DMS114 treated with DMSO at 0.1 percent for 48 hours (cell line): Measurements from ENCODE around the gene LSP1.

Experiments
- DNase-seq: peaks from one replicate; lab custom pipeline; 2025; ENCODE audit not compliant: unreplicated experiment; lab: John Stamatoyannopoulos, UW

The LSP1 gene

DNA sequence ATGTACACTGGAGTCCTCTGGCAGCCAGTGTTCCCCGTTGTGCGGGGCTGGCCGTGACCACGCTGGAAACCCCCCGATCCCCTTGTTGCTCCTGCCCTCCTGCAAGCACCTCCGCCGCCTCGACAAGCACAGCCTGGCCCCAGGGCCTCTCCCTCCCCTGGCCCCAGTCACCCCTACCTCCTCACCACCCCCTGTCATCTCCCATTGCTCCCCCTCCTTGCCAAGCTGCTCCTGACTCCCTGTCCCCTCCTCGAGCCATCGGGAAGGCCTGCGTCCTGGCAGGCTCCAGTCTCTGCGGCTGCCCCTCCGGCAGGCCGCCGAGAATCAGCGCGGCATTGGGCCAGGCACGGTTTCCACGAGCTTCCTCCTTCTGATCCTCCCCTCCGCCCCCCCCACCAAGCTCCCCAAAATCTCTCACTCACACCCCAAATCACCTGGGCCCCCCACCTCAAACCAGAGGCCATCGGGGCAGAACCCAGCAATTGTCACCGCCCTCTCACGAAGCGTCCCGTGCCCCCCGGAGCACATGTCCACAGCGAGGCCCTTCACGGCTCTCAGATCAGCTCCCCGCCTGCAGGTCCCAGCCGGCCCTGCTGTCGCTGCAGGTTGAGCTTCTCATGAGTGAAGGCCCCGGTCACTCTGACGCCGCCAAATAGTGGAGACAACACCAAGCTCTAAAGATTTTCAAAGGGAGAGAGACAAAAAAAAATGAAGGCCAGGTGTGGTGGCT, 5.7 kb upstream of the LSP1 start:
- DNase-seq, result no peak

DNA sequence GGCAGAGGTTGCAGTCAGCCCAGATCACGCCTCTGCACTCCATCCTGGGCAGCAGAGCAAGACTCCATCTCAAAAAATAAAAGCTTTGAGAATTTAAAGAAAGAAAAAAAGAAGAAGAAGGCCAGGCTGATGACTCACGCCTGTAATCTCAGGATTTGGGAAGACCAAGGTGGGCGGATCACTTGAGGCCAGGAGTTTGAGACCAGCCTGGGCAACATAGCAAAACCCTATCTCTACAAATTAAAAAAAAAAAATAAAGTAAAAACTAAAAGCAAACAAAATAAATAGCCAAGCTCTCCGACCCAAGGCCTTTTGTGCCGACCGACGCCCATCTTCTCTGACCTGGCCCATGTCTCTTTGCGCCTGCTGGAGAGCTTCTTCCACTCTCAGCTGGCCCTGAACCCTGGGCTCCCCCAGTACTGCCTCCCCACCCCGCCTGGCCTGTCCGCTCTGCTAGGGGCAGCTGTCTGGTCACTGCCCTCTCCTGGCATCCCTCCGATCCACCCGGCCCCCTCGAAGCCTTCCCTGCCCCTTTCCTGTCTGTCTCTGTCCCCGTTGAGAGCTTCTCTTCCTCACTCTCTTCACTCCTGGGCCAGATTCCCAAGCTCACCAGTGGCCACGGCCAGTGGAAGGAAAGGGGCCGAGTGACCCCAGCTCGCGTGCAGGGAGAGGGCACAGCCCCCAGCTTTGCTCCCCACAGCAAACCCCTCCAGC, 4.8 kb upstream of the LSP1 start:
- DNase-seq, result no peak

GRCh38 chr11:1848640-1849430, 4.0 kb upstream of the LSP1 start:
- DNase-seq, result no peak

DNA sequence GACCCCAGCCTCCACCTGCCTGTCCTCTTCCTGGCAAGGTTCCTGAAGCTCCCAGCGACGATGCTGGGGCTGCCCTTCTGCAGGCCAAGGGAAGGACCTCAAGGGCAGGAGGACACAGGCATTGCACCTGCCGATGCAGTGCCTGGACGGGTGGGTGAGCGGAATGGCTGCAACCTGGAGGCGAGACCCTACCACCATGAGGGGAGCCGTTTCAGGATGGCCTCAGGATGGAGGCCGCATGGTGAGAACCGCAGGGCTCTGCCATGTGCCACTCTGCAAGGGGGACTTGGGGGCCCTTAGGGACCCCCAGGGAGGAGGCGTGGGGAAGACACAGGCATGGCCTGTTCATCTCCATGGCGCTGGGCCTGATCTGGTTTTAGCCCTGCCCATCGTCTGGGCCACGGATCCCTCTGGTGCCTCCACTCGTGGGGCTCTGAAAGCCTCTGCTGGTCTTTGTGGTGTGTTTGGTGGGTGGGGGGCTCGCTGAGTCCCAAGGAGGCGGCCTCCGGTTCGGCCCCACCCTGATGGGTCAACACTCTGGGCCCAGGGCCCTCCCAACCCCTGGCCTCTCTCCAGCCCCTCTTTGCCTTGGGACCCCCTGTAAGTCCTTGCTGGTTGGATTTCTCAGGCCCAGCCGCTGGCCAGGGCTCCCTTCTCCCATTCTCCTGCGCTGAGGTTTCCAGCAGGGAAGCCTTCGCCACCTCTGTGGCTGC, 1.3 kb upstream of the LSP1 start:
- DNase-seq, result no peak

DNA sequence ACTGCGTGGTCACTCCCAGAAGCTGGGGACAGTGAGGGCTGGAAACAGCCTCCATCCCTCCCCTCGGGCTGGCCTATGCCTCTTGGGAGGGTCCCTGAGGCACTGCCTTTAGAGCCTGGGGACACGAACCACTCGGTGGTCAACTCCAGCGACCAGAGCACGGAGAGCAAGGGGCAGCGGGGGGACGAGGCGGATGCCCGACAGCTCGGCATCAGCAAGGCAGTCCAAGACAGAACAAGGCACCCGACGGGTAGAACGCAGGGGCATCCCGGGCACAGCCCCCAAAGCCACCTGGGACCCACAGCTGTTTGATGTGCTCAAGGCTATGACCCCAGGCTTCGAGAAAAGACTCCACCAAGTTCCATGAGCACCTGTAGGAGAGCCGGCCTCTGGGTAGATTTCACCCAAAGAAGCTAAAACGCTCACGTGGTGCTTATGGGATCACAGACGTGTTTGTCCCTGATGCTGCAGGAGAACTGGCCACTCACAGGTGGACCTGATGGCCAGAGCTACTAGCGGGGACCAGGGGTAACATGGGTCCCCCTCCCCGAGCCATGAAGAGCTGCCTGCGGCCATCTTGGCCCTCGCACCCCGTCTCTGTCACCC, 510 bp upstream of the LSP1 start:
- DNase-seq, result no peak

DNA sequence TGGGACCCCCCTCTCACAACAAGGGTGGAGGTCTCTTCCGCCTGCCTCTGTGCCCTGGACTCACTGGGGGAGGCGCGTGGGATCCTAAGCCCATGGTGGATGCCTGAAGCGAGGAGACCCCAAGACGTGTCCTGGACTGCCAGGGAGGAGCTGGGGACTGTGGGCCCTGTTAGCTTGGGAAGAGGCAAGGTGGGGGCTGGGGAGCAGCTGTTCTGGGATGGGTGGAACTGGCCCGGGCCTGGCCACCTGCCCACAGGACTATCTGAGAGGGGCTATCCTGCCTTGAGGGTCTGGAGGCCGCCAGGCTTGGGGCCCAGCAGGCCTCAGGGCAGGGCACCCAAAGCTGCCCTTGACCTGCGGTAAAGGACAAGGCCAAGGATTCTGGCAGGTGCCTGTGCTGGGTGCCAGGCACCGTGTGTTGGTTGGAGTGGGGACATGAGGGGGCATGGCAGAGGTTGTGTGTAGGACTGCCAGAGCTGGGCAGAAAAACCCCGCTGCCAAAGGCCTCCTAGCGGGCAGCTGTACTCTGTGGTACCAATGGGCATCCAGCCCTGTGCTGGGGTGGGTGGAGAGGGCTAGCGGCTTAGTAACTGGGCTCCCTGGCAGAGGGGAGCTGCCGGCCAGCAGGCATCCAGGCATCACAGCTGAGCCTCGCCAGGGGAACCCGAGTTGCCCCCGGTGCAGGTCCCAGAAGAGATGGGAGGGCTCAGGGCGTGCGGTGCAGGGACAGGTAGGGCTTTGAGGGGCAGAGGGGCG, 670 bp downstream of the LSP1 start:
- DNase-seq, result no peak

DNA sequence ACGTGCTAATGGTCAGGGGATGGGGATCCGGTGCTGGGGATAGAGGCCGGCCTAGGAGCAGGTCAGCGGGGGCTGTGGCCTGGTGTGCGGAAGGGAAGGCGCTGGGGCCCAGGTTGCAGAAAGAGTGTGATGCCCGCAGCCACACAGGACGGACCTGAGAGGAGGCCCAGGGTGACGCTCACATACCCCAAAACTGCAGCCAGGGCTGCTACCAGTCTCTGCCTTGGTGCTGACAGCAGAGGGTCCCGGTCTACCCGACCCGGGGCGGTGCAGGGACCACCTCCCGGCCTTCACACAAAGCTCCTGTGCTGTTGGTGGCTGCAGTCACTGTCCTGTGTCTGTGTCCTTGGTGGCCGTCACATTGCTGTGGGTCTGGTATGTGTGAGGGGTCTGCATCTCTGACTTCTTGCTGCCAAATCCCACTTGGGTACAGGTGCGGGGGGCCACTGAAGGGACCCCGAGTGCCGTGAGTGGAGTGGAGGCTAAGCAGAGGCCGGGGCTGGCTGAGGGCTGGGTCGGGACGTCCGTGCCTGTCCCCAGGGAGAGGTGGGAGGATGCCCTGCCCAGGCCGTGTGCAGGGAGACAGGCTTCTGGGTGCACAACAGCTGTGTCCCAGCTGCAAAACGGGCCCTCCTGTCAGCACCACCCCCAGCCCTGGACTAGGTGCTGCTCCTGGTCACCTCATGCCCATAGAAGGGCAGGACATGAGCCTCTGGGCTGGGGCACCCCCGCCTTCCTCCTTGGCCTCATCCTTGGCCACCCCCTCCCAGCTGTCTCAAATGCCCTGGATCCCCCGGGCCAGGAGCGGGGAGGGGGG, 1.5 kb downstream of the LSP1 start:
- no peak for DNase-seq

DNA sequence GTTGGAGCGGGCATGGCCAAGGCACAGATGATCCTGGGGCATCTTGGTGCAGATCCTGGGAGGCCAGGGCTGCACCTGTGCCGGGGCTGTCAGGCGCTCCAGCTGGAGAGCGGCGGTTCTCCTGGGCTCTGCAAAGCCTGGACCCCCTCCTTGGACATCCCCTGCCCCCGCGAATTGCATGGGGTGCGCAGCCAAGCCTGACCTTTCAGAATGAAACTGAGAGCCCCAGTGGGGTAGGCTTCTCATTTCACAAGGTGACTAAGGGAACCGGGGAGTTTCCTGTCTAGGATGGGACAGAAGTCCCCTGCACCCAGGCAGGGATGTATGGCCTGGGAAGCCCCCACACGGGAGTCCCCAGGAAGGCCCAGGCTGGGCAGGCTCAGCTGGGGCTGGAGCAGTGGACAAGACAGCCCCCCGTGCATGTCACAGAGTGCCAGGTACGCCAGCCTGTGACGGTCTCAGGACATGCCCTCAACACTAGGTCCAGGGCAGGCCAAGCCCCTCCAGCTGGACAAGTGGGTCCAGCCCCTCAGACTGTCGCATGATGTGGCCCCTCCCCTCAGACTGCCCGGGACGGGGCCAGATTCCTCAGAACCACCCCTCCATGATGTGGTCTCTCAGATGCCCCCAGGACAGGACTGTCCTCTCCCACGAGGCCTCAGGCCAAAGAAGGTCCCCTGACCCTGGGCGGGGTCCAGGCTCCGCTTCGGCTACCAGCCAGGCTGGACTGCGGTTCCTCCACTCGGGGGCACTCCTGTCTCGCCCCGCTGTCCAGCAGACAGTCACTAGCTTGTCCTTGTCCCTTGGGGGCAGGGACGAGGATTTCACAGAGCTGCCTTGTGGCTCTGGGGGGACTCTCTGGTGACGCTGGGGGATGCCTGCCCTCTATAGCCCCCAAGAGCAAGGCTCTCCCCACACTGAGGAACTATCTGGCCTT, 2.3 kb downstream of the LSP1 start:
- DNase-seq, result no peak

- no peak for DNase-seq
Observed at GRCh38 chr11:1855886-1856265, 3.0 kb downstream of the LSP1 start.

DNA sequence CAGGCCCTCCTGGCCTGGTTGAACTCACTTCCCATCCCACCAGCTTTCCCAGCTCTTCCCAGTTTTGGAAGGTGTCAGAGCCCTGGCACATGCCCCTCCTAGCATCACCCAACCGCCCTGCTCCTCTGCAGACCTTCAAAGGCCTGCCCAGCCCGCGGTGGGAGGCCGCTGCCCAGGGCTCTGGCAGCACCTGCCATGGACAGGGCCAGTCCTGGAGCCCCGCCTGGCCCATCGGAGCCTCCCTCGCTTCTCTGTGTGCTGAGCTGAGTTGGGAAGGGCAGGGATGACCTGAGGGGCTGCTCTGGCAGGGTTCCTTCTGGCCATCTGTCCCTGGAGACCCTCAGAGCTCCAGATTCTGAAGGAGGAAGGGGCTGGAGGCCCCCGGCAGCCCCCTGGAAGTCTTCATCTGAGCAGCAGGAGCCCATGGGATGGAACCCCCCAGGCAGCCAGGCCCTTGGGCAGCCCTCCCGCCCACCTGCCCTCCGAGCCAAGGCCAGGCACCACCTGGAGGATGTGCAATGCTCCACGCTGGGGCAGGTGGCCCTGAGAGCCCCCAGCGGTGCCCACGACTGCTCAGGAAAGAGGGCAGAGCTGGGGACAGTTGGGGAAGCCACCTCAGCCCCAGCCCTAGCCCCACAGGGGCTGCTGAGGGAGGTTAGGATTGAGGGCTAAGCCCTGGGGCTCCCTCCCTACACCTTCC, 3.6 kb downstream of the LSP1 start:
- DNase-seq, result no peak

- DNase-seq, result no peak
Observed at GRCh38 chr11:1857064-1857463, 4.2 kb downstream of the LSP1 start.

DNA sequence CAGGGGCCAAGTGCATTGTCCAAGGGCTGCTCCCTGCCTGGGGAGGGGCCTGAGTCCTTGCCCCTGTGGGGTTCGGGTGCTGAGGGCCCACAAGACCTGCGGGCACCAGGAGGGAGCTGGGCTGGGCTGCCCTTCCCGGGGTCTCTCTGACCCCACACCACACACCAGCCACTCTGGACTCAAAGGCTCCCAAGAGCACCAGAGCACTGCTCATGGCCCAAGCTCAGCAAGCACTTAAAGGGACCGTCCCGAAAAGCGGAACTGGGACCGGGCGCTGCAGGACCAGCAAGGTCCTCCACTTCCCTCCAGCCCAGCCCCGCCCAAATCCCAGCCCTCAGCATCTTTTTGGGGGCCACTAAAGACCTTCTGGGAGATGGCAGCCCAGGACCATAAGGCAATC, 5.3 kb downstream of the LSP1 start:
- DNase-seq, result no peak

DNA sequence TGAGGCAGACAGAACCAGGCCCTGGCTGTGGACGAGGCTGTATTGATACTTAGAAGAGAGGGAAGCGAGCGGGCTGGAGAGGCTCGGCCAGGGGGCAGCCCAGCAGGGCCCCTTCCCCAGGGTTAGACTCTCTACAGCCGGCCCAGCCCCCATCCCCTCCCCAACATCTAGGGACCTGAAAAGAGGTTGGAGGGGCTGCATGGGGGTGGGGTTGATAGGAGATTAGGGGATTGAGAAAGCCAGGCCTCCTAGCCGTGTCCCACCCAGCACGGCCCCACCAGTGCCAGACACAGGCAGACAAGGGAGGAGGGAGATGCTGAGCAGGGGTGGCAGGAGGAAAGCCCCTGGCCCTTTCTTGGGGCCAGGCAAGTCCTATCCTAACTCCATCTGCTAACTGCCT, 5.7 kb downstream of the LSP1 start:
- DNase-seq, result no peak

DNA sequence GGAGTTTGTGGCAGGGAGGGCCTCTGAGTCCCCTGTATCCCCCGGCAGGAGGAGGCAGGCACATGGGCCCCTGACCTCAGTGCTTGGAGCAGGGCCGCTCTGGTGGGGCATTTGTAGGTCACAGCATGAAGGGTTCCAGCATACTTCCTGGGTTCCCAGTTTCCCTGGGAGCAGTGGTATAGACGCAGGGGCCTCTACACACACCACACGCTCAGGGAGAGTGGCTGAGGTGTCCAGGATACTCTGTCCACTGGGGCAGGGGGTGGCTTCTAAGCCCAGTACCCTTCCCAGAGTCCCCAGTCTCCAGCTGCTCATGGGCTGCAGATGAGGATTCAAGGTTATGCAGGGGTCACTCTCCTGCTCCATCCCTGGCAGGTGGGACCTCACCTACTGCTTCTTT, 6.1 kb downstream of the LSP1 start:
- DNase-seq, result no peak

- DNase-seq, result no peak
Observed at GRCh38 chr11:1860108-1860507, 7.2 kb downstream of the LSP1 start.

GRCh38 chr11:1861435-1862411, 8.8 kb downstream of the LSP1 start:
- DNase-seq, result no peak
